HG03520 (cell line): ENCODE measurements around the gene CGB1.
"Not testable (repeated sequence)": the region's sequence is repeated elsewhere in the genome, so short reads cannot be mapped to it uniquely, and the experiment has no call there.

Experiments
- ATAC-seq: cut with Tn5 transposase; IDR thresholded peaks from one replicate; pipeline ENCODE4 v1.9.1; 2021; ENCODE audit warnings: mild to moderate bottlenecking, moderate library complexity; ENCODE audit not compliant: unreplicated experiment

Gene CGB1

GRCh38 chr19:49036815-49037214, at the start of gene CGB1:
Gene CGB1, minus strand, starts transcription at chr19:49036895. Its CDS starts 184 bp downstream, at chr19:49036711.
- not testable (repeated sequence) for ATAC-seq

- ATAC-seq, result no peak
Measured at GRCh38 chr19:49086296-49086695, 49.6 kb upstream of the CGB1 start.

- no peak for ATAC-seq
Measured at GRCh38 chr19:49085868-49086232, 49.2 kb upstream of the CGB1 start.

GRCh38 chr19:49085020-49085867, 48.5 kb upstream of the CGB1 start, which contains the start of gene SNRNP70:
Gene SNRNP70, plus strand, starts transcription at chr19:49085451. Its CDS starts 964 bp downstream, at chr19:49086415.
- peak; percentile 79 for ATAC-seq

GRCh38 chr19:49084206-49085019, 47.7 kb upstream of the CGB1 start:
- no peak for ATAC-seq

GRCh38 chr19:49081273-49081672, 44.6 kb upstream of the CGB1 start:
- no peak for ATAC-seq

GRCh38 chr19:49080392-49080791, 43.7 kb upstream of the CGB1 start:
- no peak for ATAC-seq

GRCh38 chr19:49074869-49075268, 38.2 kb upstream of the CGB1 start:
- not testable (repeated sequence) for ATAC-seq

- ATAC-seq, result no peak
Measured at GRCh38 chr19:49073514-49074378, 37.1 kb upstream of the CGB1 start.

GRCh38 chr19:49071860-49072547, 35.3 kb upstream of the CGB1 start:
- no peak for ATAC-seq

GRCh38 chr19:49070416-49070815, 33.7 kb upstream of the CGB1 start:
- no peak for ATAC-seq

GRCh38 chr19:49069026-49069425, 32.3 kb upstream of the CGB1 start:
- no peak for ATAC-seq

GRCh38 chr19:49067554-49067953, 30.9 kb upstream of the CGB1 start:
- ATAC-seq, result no peak

GRCh38 chr19:49065905-49066512, 29.3 kb upstream of the CGB1 start:
- no peak for ATAC-seq

GRCh38 chr19:49064768-49065611, 28.3 kb upstream of the CGB1 start, which contains the start of gene NTF4:
Gene NTF4, minus strand, starts transcription at chr19:49064818. Its CDS starts 2,821 bp downstream, at chr19:49061997.
- no peak for ATAC-seq

- no peak for ATAC-seq
Measured at GRCh38 chr19:49064029-49064629, 27.4 kb upstream of the CGB1 start.

- no peak for ATAC-seq
Measured at GRCh38 chr19:49061445-49061844, 24.8 kb upstream of the CGB1 start.

GRCh38 chr19:49061000-49061399, 24.3 kb upstream of the CGB1 start:
- no peak for ATAC-seq
